GM23248 (cell line): ENCODE data around the gene TOX2. TPM values are rescaled to one million over a fixed set of nuclear protein-coding genes. Genes with fewer than 3 reads are reported as not detected.

Experiments used
- DNase-seq: peaks from one replicate; pipeline ENCODE4 v3.0.0-alpha.2; 2015
- H2AFZ ChIP-seq: fragments of 200-600 bp; sonication (generic); 2 replicates; pipeline ENCODE4 v1.6.1; 2016; ENCODE audit warnings: antibody characterized with exemption
- H3F3A ChIP-seq: fragments of 200-600 bp; sonication (generic); 2 replicates; pipeline ENCODE4 v1.6.1; 2016; ENCODE audit warnings: mild to moderate bottlenecking, antibody characterized with exemption, mixed run types; ENCODE audit not compliant: insufficient read depth
- H3K27ac ChIP-seq: fragments of 200-600 bp; sonication (generic); 2 replicates; pipeline ENCODE4 v1.5.1; 2016; ENCODE audit warnings: mild to moderate bottlenecking
- H3K27me3 ChIP-seq: fragments of 200-600 bp; sonication (generic); replicated peaks from 2 replicates; pipeline ENCODE4 v1.6.1; 2016; ENCODE audit warnings: mild to moderate bottlenecking; ENCODE audit not compliant: insufficient read depth
- H3K36me3 ChIP-seq: fragments of 200-600 bp; sonication (generic); 2 replicates; pipeline ENCODE4 v1.6.1; 2016; ENCODE audit warnings: low read depth, mild to moderate bottlenecking
- H3K4me1 ChIP-seq: fragments of 200-600 bp; sonication (generic); 2 replicates; pipeline ENCODE4 v1.6.1; 2016; ENCODE audit warnings: mild to moderate bottlenecking; ENCODE audit not compliant: insufficient read depth
- H3K4me2 ChIP-seq: fragments of 200-600 bp; sonication (generic); one replicate; pipeline ENCODE4 v1.6.1; 2016; ENCODE audit warnings: mild to moderate bottlenecking; ENCODE audit not compliant: unreplicated experiment
- H3K4me3 ChIP-seq: fragments of 200-600 bp; sonication (generic); 2 replicates; pipeline ENCODE4 v1.5.1; 2016; ENCODE audit warnings: mild to moderate bottlenecking
- H3K79me2 ChIP-seq: fragments of 200-600 bp; sonication (generic); 2 replicates; pipeline ENCODE4 v1.6.1; 2016; ENCODE audit warnings: mild to moderate bottlenecking; ENCODE audit not compliant: insufficient read depth
- H3K9ac ChIP-seq: fragments of 200-600 bp; sonication (generic); 2 replicates; pipeline ENCODE4 v1.6.1; 2016; ENCODE audit warnings: mild to moderate bottlenecking
- H3K9me2 ChIP-seq: fragments of 200-600 bp; sonication (generic); 2 replicates; pipeline ENCODE4 v1.6.1; 2016; ENCODE audit warnings: mixed run types, mild to moderate bottlenecking, moderate library complexity; ENCODE audit not compliant: insufficient read depth
- H3K9me3 ChIP-seq: fragments of 200-600 bp; sonication (generic); one replicate; pipeline ENCODE4 v1.6.1; 2017; ENCODE audit warnings: low read depth
- H4K20me1 ChIP-seq: fragments of 200-600 bp; sonication (generic); 2 replicates; pipeline ENCODE4 v1.6.0; 2016; ENCODE audit not compliant: insufficient read depth
- EZH2 ChIP-seq: fragments of 200-600 bp; sonication (generic); IDR thresholded peaks from 2 replicates; pipeline ENCODE4 v1.6.1; 2018; ENCODE audit warnings: antibody characterized with exemption, mild to moderate bottlenecking; ENCODE audit not compliant: insufficient read depth, poor library complexity, severe bottlenecking
- EZH2phosphoT487 ChIP-seq: fragments of 200-600 bp; sonication (generic); IDR thresholded peaks from 2 replicates; pipeline ENCODE4 v1.6.1; 2018; ENCODE audit warnings: antibody characterized with exemption, moderate library complexity, mild to moderate bottlenecking, low read depth; ENCODE audit not compliant: insufficient read depth
- WGBS, 2 experiments: methylation state at CpG; one replicate each; pipeline ENCODE4 v1.1.6; 2015 to 2017; ENCODE audit warnings: low lambda C conversion rate in 2 of 2, low coverage in 1 of 2; ENCODE audit errors: missing lambda C conversion rate in 2 of 2; 5-methylcytosine and 5-hydroxymethylcytosine counted together
- in situ Hi-C: fragments of 300-500 bp; cut with MboI; formaldehyde crosslinking; loops from 2 replicates; pipeline ENCODE4 v1.15.0; 2020
- polyA plus RNA-seq: library from polyadenylated mRNA; unstranded; fragments of >200 nt; fragmentation: Nextera tagmentation; extraction: Ambion mirVana; gene quantifications from 2 replicates; pipeline ENCODE4 v1.2.1, GENCODE V29; 2016
- total RNA-seq: library from RNA; depleted of rRNA; stranded (reverse); fragments of >200 nt; shearing (Covaris generic); gene quantifications from 2 replicates; pipeline ENCODE4 v1.2.3, GENCODE V29; 2014

The TOX2 gene
- total and polyA plus RNA-seq, 2 experiments from 2014 or later, result 0.97 to 15.9 TPM

- H3K4me2 ChIP-seq, result no peak overlapping the region
- no peak overlapping the region for H2AFZ ChIP-seq
- WGBS, 2 experiments, result 51 to 54% methylated on average over 13 of the region's 13 CpGs
- H3K9me2 ChIP-seq, result no peaks in the 10 kb centered on the region
- H3K79me2 ChIP-seq, result no peaks in the 10 kb centered on the region
- H3K9me3 ChIP-seq, result no peaks in the 10 kb centered on the region
- H3K4me1 ChIP-seq, result peaks cover 11% of the 10 kb centered on the region
- in situ Hi-C loops, result no loop called here
- H3K4me3 ChIP-seq, result no peak overlapping the region
- H3K27me3 ChIP-seq, result no peaks in the 10 kb centered on the region; the same call in 1 of the 2 replicates
- H3K27ac ChIP-seq, result no peak overlapping the region
- no peaks in the 10 kb centered on the region for H4K20me1 ChIP-seq
- H3K36me3 ChIP-seq, result no peaks in the 10 kb centered on the region
- no peak for TF ChIP-seq EZH2
- TF ChIP-seq EZH2phosphoT487, result no peak
- H3F3A ChIP-seq, result peaks cover 19% of the 10 kb centered on the region; the same call in 1 of the 2 replicates
- no peak overlapping the region for H3K9ac ChIP-seq
- DNase-seq, result peak; percentile 40
These were observed 105.1 kb downstream of the TOX2 start for GRCh38 chr20:44019638-44020335.

- no peak overlapping the region for H3K9ac ChIP-seq
- DNase-seq, result no peak
- no peak overlapping the region for H2AFZ ChIP-seq
- no peaks in the 10 kb centered on the region for H3K79me2 ChIP-seq
- H3K4me3 ChIP-seq, result no peak overlapping the region
- H3K27me3 ChIP-seq, result no peaks in the 10 kb centered on the region
- in situ Hi-C loops, result no loop called here
- peaks cover 19% of the 10 kb centered on the region; the same call in 1 of the 2 replicates for H3F3A ChIP-seq
- H3K36me3 ChIP-seq, result no peaks in the 10 kb centered on the region
- H3K9me2 ChIP-seq, result no peaks in the 10 kb centered on the region
- no peak overlapping the region for H3K4me2 ChIP-seq
- WGBS, 2 experiments, result 82 to 84% methylated on average over 12 of the region's 12 CpGs
- no peaks in the 10 kb centered on the region for H3K9me3 ChIP-seq
- no peak for TF ChIP-seq EZH2phosphoT487
- TF ChIP-seq EZH2, result no peak
- peaks cover 11% of the 10 kb centered on the region for H3K4me1 ChIP-seq
- no peaks in the 10 kb centered on the region for H4K20me1 ChIP-seq
- no peak overlapping the region for H3K27ac ChIP-seq
These were observed 105.9 kb downstream of the TOX2 start for GRCh38 chr20:44020406-44021148.

GRCh38 chr20:44021186-44021585 lies 106.5 kb downstream of the TOX2 start:
- Histone ChIP-seq H3K4me1 (peaks cover 11% of the 10 kb centered on the region), H3K9ac (no peak overlapping the region), H3K4me2 (no peak overlapping the region), H4K20me1 (no peaks in the 10 kb centered on the region), H3K9me3 (no peaks in the 10 kb centered on the region), H3F3A (peaks cover 19% of the 10 kb centered on the region; the same call in 1 of the 2 replicates), H3K27ac (no peak overlapping the region), H2AFZ (no peak overlapping the region), H3K79me2 (no peaks in the 10 kb centered on the region), H3K4me3 (no peak overlapping the region), H3K27me3 (no peaks in the 10 kb centered on the region), H3K9me2 (no peaks in the 10 kb centered on the region), H3K36me3 (no peaks in the 10 kb centered on the region)
- no peak for DNase-seq
- in situ Hi-C loops, result no loop called here
- 93 to 95% methylated on average over 6 of the region's 6 CpGs for WGBS, 2 experiments
- TF ChIP-seq EZH2phosphoT487, result no peak
- no peak for TF ChIP-seq EZH2

- no peak for DNase-seq
- in situ Hi-C loops, result no loop called here
- Histone ChIP-seq H3F3A (peaks cover 19% of the 10 kb centered on the region; the same call in 1 of the 2 replicates), H3K9me3 (no peaks in the 10 kb centered on the region), H3K9me2 (no peaks in the 10 kb centered on the region), H3K4me3 (no peak overlapping the region), H4K20me1 (no peaks in the 10 kb centered on the region), H3K27me3 (no peaks in the 10 kb centered on the region), H3K4me2 (no peak overlapping the region), H3K9ac (no peak overlapping the region), H3K36me3 (no peaks in the 10 kb centered on the region), H3K79me2 (no peaks in the 10 kb centered on the region), H3K4me1 (peaks cover 16% of the 10 kb centered on the region), H3K27ac (no peak overlapping the region), H2AFZ (no peak overlapping the region)
- TF ChIP-seq EZH2 (no peak), EZH2phosphoT487 (no peak)
- 91 to 93% methylated on average over 10 of the region's 10 CpGs for WGBS, 2 experiments
These were observed 107.2 kb downstream of the TOX2 start for GRCh38 chr20:44021900-44022299.
